Measurements from ENCODE around the gene ZSCAN9.

The ZSCAN9 gene

DNA sequence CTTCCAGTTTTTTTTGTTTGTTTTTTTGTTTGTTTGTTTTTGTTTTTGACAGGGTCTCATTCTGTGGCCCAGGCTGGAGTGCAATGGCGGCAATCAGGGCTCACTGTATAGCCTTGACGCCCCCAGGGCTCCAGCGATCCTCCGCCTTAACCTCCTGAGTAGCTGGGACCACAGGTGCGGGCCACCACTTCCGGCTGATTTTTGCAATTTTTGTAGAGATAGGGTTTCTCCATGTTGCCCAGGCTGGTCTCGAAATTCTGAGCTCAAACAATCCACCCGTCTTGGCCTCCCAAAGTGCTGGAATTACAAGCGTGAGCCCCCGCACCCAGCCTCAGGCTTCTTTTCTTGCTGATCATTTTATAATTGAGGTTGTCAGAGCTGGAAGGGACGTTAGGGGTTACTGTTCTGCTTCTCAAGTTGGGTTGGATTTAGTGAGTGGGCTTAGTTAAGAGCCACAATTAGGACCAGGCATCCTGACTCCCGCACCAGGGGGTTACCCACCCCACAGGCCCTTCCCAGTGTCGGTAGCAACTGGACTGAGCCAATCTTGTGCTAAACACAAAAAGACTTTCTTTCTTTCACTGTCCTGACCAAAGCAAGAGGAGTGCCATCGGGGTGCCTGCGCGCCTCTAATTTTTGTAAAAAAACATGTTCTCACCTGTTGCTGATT is 13.1 kb upstream of the ZSCAN9 start:
- Histone ChIP-seq H3K23ac (ENCODE audit: low read depth, low read length, poor library complexity) (no peak overlapping the region), H2BK5ac (ENCODE audit: low read length) (no peak overlapping the region), H3K4me2 (ENCODE audit: insufficient read depth, low read length, poor library complexity, severe bottlenecking) (peak overlapping the region; percentile 47), H3K14ac (ENCODE audit: low read length) (no peak overlapping the region), H3K9ac (ENCODE audit: low read depth, low read length, poor library complexity) (no peak overlapping the region), H2BK12ac (ENCODE audit: low read length) (no peak overlapping the region), H4K8ac (ENCODE audit: low read depth, low read length) (no peak overlapping the region), H2AFZ (ENCODE audit: low read length) (peak overlapping the region; percentile 62), H3K9me3 (replicated peaks in 1 of 2; ENCODE audit: control insufficient read depth in 2 of 2, insufficient read depth in 1 of 2, low read depth in 1 of 2, low read length in 2 of 2) (peaks cover 0 to 2% of the 10 kb centered on the region in 2 donors), H3K79me1 (ENCODE audit: low read depth, low read length) (no peaks in the 10 kb centered on the region), H2BK15ac (ENCODE audit: low read length) (no peak overlapping the region), H3K27me3 (ENCODE audit: control insufficient read depth in 3 of 3, insufficient read depth in 3 of 3, low read depth in 1 of 3, low read length in 3 of 3) (peaks cover 7 to 98% (median 43%) of the 10 kb centered on the region in 3 experiments), H3K36me3 (replicated peaks in 1 of 2; ENCODE audit: control insufficient read depth in 2 of 2, insufficient read depth in 2 of 2, low read length in 2 of 2) (no peaks in the 10 kb centered on the region), H4K91ac (ENCODE audit: low read depth, low read length, poor library complexity) (no peak overlapping the region), H2BK120ac (ENCODE audit: low read depth, low read length) (no peak overlapping the region), H3K4ac (ENCODE audit: low read length) (no peak overlapping the region), H3K4me3 (ENCODE audit: low read length in 2 of 2) (peak overlapping the region; percentile 43 to 45), H2AK5ac (ENCODE audit: low read depth, low read length) (no peak overlapping the region), H3K4me1 (ENCODE audit: control insufficient read depth in 2 of 2, insufficient read depth in 1 of 2, low read depth in 1 of 2, low read length in 2 of 2) (peaks cover 3 to 9% of the 10 kb centered on the region in 2 donors), H3K27ac (replicated peaks; ENCODE audit: low read length) (no peak overlapping the region), H3K18ac (ENCODE audit: low read length) (no peak overlapping the region)
- peak; percentile 17 for DNase-seq (ENCODE audit: low spot score)
- WGBS, 2 donors (ENCODE audit: extremely low coverage in 2 of 2, insufficient read length in 2 of 2, insufficient replicate concordance in 1 of 2), result no CpG with 5 or more reads among the region's 16 CpGs

DNA sequence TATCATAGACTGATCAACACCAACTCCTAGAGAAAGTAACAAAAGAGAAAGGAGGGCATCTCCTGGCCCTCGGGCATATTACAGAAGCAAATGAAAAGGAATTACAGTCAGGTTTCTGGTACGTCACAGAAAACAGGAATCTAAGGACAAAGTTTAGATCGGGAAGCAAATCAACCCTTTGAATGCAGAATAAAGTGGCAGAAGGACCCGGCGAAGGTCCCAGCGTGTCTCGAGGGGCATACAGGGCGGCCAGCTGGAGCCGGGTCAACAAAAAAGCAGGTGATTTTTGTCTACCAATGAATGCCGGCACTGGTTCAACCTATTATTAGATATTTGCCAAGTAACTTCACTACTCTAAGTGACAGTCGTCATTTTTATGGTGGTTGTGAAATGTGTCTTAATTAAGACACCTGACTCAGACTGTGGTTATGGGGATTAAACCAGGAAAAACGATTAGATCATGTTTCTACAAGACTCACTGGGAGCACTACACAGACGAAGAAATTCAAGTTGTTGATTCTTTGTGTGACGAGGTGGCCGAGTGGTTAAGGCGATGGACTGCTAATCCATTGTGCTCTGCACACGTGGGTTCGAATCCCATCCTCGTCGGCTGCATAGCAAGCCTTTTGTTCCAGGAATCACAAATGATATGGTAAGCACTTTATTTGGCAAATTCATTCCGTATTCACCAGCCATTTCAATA is 12.4 kb upstream of the ZSCAN9 start:
- WGBS, 2 donors (ENCODE audit: extremely low coverage in 2 of 2, insufficient read length in 2 of 2, insufficient replicate concordance in 1 of 2), result no CpG with 5 or more reads among the region's 21 CpGs
- Histone ChIP-seq H4K91ac (ENCODE audit: low read depth, low read length, poor library complexity) (no peak overlapping the region), H3K4me3 (ENCODE audit: low read length in 2 of 2) (peak overlapping the region; percentile 43 to 45), H2BK12ac (ENCODE audit: low read length) (no peak overlapping the region), H3K9me3 (replicated peaks in 1 of 2; ENCODE audit: control insufficient read depth in 2 of 2, insufficient read depth in 1 of 2, low read depth in 1 of 2, low read length in 2 of 2) (no peaks in the 10 kb centered on the region), H2BK5ac (ENCODE audit: low read length) (no peak overlapping the region), H3K4ac (ENCODE audit: low read length) (no peak overlapping the region), H3K18ac (ENCODE audit: low read length) (no peak overlapping the region), H3K14ac (ENCODE audit: low read length) (no peak overlapping the region), H3K23ac (ENCODE audit: low read depth, low read length, poor library complexity) (no peak overlapping the region), H2BK15ac (ENCODE audit: low read length) (no peak overlapping the region), H3K4me1 (ENCODE audit: control insufficient read depth in 2 of 2, insufficient read depth in 1 of 2, low read depth in 1 of 2, low read length in 2 of 2) (peaks cover 3 to 4% of the 10 kb centered on the region in 2 donors), H3K9ac (ENCODE audit: low read depth, low read length, poor library complexity) (no peak overlapping the region), H4K8ac (ENCODE audit: low read depth, low read length) (no peak overlapping the region), H3K4me2 (ENCODE audit: insufficient read depth, low read length, poor library complexity, severe bottlenecking) (peak overlapping the region; percentile 47), H3K27ac (replicated peaks; ENCODE audit: low read length) (no peak overlapping the region), H3K27me3 (ENCODE audit: control insufficient read depth in 3 of 3, insufficient read depth in 3 of 3, low read depth in 1 of 3, low read length in 3 of 3) (peaks cover 7 to 97% (median 36%) of the 10 kb centered on the region in 3 experiments), H3K36me3 (replicated peaks in 1 of 2; ENCODE audit: control insufficient read depth in 2 of 2, insufficient read depth in 2 of 2, low read length in 2 of 2) (no peaks in the 10 kb centered on the region), H2BK120ac (ENCODE audit: low read depth, low read length) (no peak overlapping the region), H3K79me1 (ENCODE audit: low read depth, low read length) (no peaks in the 10 kb centered on the region), H2AFZ (ENCODE audit: low read length) (peak overlapping the region; percentile 62), H2AK5ac (ENCODE audit: low read depth, low read length) (no peak overlapping the region)
- DNase-seq (ENCODE audit: low spot score), result peak; percentile 70

- H2BK15ac ChIP-seq (ENCODE audit: low read length), result no peak overlapping the region
- no peaks in the 10 kb centered on the region for H3K79me1 ChIP-seq (ENCODE audit: low read depth, low read length)
- no peak overlapping the region for H4K8ac ChIP-seq (ENCODE audit: low read depth, low read length)
- no peak overlapping the region for H2AFZ ChIP-seq (ENCODE audit: low read length)
- H3K23ac ChIP-seq (ENCODE audit: low read depth, low read length, poor library complexity), result no peak overlapping the region
- H3K4me1 ChIP-seq (ENCODE audit: control insufficient read depth in 2 of 2, insufficient read depth in 1 of 2, low read depth in 1 of 2, low read length in 2 of 2), result peaks cover under 1 to 2% of the 10 kb centered on the region in 2 donors
- H3K4me2 ChIP-seq (ENCODE audit: insufficient read depth, low read length, poor library complexity, severe bottlenecking), result no peak overlapping the region
- H3K14ac ChIP-seq (ENCODE audit: low read length), result no peak overlapping the region
- H2BK12ac ChIP-seq (ENCODE audit: low read length), result no peak overlapping the region
- H3K27ac ChIP-seq (replicated peaks; ENCODE audit: low read length), result no peak overlapping the region
- H2BK5ac ChIP-seq (ENCODE audit: low read length), result no peak overlapping the region
- no peak overlapping the region for H2BK120ac ChIP-seq (ENCODE audit: low read depth, low read length)
- no peak overlapping the region for H3K18ac ChIP-seq (ENCODE audit: low read length)
- WGBS, 2 donors (ENCODE audit: extremely low coverage in 2 of 2, insufficient read length in 2 of 2, insufficient replicate concordance in 1 of 2), result no CpG with 5 or more reads among the region's 2 CpGs
- H3K27me3 ChIP-seq (ENCODE audit: control insufficient read depth in 3 of 3, insufficient read depth in 3 of 3, low read depth in 1 of 3, low read length in 3 of 3), result peaks cover 5 to 97% (median 31%) of the 10 kb centered on the region in 3 experiments
- H3K9me3 ChIP-seq (replicated peaks in 1 of 2; ENCODE audit: control insufficient read depth in 2 of 2, insufficient read depth in 1 of 2, low read depth in 1 of 2, low read length in 2 of 2), result peaks cover 0 to under 1% of the 10 kb centered on the region in 2 donors
- no peak overlapping the region for H3K9ac ChIP-seq (ENCODE audit: low read depth, low read length, poor library complexity)
- no peak overlapping the region for H3K4ac ChIP-seq (ENCODE audit: low read length)
- no peak overlapping the region for H2AK5ac ChIP-seq (ENCODE audit: low read depth, low read length)
- no peak overlapping the region for H4K91ac ChIP-seq (ENCODE audit: low read depth, low read length, poor library complexity)
- H3K4me3 ChIP-seq (ENCODE audit: low read length in 2 of 2), result peak overlapping the region in 1 of 2 donors; percentile 45
- H3K36me3 ChIP-seq (replicated peaks in 1 of 2; ENCODE audit: control insufficient read depth in 2 of 2, insufficient read depth in 2 of 2, low read length in 2 of 2), result no peaks in the 10 kb centered on the region
- DNase-seq (ENCODE audit: low spot score), result no peak
These were observed 11.9 kb upstream of the ZSCAN9 start for GRCh38 chr6:28213213-28213523.

GRCh38 chr6:28215425-28215824 is 9.7 kb upstream of the ZSCAN9 start:
- DNase-seq (ENCODE audit: low spot score), result no peak
- Histone ChIP-seq H3K4me3 (ENCODE audit: low read length in 2 of 2) (no peak overlapping the region), H3K14ac (ENCODE audit: low read length) (no peak overlapping the region), H3K23ac (ENCODE audit: low read depth, low read length, poor library complexity) (no peak overlapping the region), H3K4me2 (ENCODE audit: insufficient read depth, low read length, poor library complexity, severe bottlenecking) (no peak overlapping the region), H4K91ac (ENCODE audit: low read depth, low read length, poor library complexity) (no peak overlapping the region), H2AK5ac (ENCODE audit: low read depth, low read length) (no peak overlapping the region), H2BK5ac (ENCODE audit: low read length) (no peak overlapping the region), H3K4ac (ENCODE audit: low read length) (no peak overlapping the region), H3K4me1 (ENCODE audit: control insufficient read depth in 2 of 2, insufficient read depth in 1 of 2, low read depth in 1 of 2, low read length in 2 of 2) (peaks cover 2 to 3% of the 10 kb centered on the region in 2 donors), H4K8ac (ENCODE audit: low read depth, low read length) (no peak overlapping the region), H3K79me1 (ENCODE audit: low read depth, low read length) (no peaks in the 10 kb centered on the region), H3K18ac (ENCODE audit: low read length) (no peak overlapping the region), H2BK120ac (ENCODE audit: low read depth, low read length) (no peak overlapping the region), H3K9ac (ENCODE audit: low read depth, low read length, poor library complexity) (no peak overlapping the region), H3K27me3 (ENCODE audit: control insufficient read depth in 3 of 3, insufficient read depth in 3 of 3, low read depth in 1 of 3, low read length in 3 of 3) (peaks cover 0 to 91% (median 26%) of the 10 kb centered on the region in 3 experiments), H2AFZ (ENCODE audit: low read length) (no peak overlapping the region), H2BK15ac (ENCODE audit: low read length) (no peak overlapping the region), H3K27ac (replicated peaks; ENCODE audit: low read length) (no peak overlapping the region), H3K9me3 (replicated peaks in 1 of 2; ENCODE audit: control insufficient read depth in 2 of 2, insufficient read depth in 1 of 2, low read depth in 1 of 2, low read length in 2 of 2) (peaks cover 0 to 3% of the 10 kb centered on the region in 2 donors), H3K36me3 (replicated peaks in 1 of 2; ENCODE audit: control insufficient read depth in 2 of 2, insufficient read depth in 2 of 2, low read length in 2 of 2) (no peaks in the 10 kb centered on the region), H2BK12ac (ENCODE audit: low read length) (no peak overlapping the region)
- no CpG with 5 or more reads among the region's 8 CpGs for WGBS, 2 donors (ENCODE audit: extremely low coverage in 2 of 2, insufficient read length in 2 of 2, insufficient replicate concordance in 1 of 2)

Data from neuronal stem cell (in vitro differentiated cells).